NCI-H2227 (cell line): ENCODE data around the gene GAB2.

Experiments
- DNase-seq: peaks from one replicate; lab custom pipeline; 2025; ENCODE audit not compliant: unreplicated experiment; lab: John Stamatoyannopoulos, UW

GAB2 gene

GRCh38 chr11:78428773-78429172, 11.2 kb upstream of the GAB2 start:
- DNase-seq: no peak

DNA sequence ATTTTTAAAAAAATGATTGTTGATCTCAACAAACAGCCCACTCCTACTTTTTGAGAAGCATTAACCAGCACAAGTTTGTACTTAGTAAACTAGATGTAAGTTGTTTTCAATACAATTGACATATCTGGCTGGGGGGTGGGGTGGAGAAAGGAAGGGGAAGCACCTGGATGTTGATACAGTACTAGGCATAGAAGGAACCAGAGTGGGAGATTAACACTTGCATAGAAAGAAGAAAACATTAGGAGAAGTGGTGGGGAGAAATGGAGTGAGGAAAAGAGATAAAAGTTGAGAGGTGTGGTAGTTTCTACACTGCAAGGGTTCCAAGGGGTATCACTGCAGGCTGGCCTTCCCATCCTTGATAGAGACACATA, 10.6 kb upstream of the GAB2 start:
- no peak for DNase-seq

- DNase-seq: no peak
These were observed 10.1 kb upstream of the GAB2 start for GRCh38 chr11:78427615-78428265.

DNA sequence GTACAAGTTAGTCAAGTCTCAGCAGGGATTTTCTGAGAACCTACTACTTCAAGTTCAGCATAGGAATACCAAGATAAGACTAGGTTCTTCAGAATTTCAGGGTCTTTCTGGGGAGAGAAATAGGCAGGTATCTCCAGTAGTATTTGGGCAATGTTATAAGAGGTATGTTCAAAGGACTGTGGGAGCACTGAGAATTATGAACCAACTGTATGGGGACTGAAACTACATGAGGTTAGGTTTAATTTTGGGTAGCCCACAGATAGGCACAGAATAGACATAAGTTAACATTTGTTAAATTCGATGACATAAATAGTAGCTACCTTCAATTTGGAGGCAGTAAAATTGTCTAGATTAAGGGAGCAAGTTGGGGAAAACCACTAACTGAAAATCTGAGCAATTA, 9.2 kb upstream of the GAB2 start:
- no peak for DNase-seq

- no peak for DNase-seq
These were observed 7.9 kb upstream of the GAB2 start for GRCh38 chr11:78425399-78426070.

DNA sequence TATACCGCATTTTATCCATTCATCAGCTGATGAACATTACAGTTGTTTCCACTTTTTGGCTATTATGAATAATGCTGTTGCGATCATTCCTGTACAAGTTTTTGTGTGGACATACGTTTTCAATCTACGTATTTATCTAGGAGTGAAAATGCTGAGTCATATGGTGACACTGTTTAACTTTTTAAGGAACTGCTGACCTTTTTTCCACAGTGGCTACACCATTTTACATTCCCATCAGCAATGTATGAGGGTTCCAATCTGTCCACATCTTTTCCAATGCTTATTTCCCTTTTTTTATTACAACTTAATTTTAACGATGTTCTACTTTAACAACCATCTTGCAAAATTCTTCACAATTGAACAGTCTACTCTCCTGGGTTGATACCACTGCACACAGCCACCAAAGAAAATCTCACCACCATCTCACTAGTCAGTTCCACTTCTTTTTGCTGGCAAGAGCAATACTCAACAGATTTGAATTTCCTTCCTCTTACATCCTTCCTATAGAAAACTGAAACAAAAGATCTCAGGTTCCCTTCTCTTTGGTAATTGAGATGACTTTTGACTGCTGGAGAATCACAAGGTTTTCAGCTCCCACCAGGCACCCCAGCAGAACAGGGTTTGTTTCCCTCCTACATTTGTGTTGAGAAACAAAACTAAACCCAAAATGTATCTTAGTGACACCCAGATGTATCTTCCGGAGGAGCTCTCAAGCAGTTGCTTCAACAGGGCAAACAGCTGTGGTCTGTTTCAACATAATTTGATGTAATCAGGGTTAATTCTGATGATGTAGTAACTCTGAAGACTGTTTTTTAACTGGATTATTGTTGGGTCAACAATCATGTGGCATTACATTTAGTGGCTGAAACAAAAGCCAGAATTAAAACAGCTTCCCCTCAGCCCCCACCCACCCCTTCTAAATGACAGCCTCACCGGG, 7.0 kb upstream of the GAB2 start:
- no peak for DNase-seq

- no peak for DNase-seq
These were observed 5.6 kb upstream of the GAB2 start for GRCh38 chr11:78423241-78423640.

GRCh38 chr11:78420796-78421209, 3.2 kb upstream of the GAB2 start:
- DNase-seq: peak; percentile 91

- DNase-seq: peak; percentile 95
These were observed 2.7 kb upstream of the GAB2 start for GRCh38 chr11:78420255-78420764.

DNA sequence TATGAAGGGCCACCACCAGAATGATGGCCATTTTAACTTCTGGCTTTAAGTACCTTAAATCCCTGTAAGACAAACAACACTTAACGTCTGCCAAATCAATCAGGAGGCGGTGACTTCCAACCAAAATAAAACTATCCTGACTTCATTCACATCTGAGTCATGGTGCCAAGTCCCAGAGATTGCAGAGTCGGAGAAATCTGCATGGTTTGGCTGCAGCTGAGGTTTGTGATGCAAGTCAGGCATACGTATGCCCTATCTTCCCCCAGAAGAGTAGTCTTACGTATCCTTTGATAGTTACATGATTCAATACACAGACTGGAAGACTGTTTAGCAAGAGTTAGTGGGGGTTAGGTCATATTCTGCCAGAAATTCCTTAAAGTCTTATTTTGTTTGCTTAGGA, 1.7 kb upstream of the GAB2 start:
- DNase-seq: peak; percentile 29

- DNase-seq: peak; percentile 33
These were observed 1.1 kb upstream of the GAB2 start for GRCh38 chr11:78418584-78419211.

DNA sequence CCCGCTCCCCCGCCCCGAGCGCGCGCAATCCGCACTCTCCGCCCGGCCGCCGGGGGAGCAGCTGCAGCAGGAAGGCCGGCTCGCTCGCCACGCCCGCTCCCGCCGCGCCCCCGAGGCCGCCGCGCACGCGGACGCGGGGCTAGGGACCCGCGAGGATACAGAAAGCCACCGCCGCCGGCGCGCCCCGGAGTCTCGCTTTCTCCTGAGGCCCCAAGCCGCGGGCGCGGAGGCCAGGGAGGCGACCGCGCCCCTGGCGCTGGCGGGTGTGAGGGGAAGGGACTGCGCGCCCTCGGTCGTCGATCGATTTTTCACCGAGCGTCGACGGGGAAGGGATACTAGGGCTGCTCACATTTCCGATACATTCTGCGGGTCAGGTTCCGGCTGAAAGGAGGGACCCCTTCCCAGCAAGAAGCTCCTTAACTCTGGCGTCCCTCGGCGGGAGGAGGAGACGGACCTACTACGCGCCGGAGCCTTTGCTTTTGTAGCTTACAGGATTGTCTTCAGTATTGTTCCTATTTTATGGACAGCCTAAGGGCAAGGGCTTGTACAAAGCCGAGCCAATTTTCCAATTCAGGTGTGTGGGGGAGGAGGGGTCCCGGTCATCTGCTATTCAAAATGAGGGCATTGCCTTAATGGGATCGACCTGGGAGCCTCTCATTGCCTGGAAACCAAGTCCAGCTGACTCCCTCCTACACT, 416 bp upstream of the GAB2 start:
- DNase-seq: peak; percentile 95

GRCh38 chr11:78416285-78417174, 1.1 kb downstream of the GAB2 start:
- DNase-seq: peak; percentile 86

GRCh38 chr11:78415338-78415737, 2.3 kb downstream of the GAB2 start:
- no peak for DNase-seq

- DNase-seq: peak; percentile 30
These were observed 3.1 kb downstream of the GAB2 start for GRCh38 chr11:78414321-78415051.

DNA sequence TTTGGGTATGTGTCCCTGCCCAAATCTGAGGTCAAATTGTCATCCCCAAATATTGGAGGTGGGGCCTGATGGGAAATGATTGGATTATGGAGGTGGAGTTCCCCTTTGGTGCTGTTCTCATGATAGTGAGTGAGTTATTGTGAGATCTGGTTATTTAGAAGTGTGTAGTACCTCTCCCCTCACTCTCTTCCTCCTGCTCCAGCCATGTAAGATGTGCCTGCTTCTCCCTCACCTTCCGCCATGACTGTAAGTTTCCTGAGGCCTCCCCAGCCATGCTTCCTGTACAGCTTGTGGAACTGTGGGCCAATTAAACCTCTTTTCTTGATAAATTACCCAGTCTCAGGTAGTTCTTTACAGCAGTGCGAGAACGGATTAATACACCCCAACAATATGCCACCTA, 9.0 kb downstream of the GAB2 start:
- DNase-seq: no peak

DNA sequence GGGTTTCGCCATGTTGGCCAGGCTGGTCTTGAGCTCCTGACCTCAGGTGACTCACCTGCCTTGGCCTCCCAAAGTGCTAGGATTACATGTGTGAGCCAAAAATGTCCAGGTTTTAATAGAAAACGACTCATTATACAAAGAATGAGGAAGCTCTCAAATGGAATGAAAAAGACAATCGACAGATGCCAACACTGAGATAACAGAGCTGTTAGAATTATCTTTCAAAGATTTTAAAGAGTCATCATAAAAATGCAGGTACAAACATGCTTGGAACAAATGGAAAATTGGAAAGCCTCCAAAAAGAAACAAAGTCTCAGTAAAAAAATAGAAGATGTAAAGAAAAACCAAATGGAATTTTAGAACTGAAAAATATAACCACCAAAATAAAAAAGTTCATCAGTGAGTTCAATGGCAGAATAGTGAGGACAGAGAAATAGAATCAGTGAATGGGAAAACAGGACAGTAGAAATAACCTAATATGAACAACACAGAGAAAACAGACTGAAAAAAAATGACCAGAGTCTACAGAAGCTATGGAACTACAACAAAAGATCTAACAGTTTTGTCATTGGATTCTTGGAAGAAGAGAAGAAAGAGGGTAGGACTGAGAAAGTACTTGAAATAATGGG, 10.9 kb downstream of the GAB2 start:
- no peak for DNase-seq

- no peak for DNase-seq
These were observed 11.8 kb downstream of the GAB2 start for GRCh38 chr11:78405805-78406204.
